Stimulated activated naive CD8-positive, alpha-beta T cell treated with anti-CD3 and anti-CD28 coated beads, Interleukin-15, Interleukin-2, amounts not matched to agents 100 U/mL and 50 U/mL, for 24 hours (primary cell): ENCODE data around the gene OR10H5.
"Not testable (repeated sequence)": the region's sequence is repeated elsewhere in the genome, so short reads cannot be mapped to it uniquely, and the experiment has no call there.

ENCODE experiments used
- ATAC-seq: fragments of 150-1000 bp; cut with Tn5 transposase; one replicate; pipeline ENCODE4 v1.10.0; 2021
- DNase-seq: peaks from one replicate; pipeline ENCODE4 v3.0.0; 2021

Gene OR10H5, protein sequence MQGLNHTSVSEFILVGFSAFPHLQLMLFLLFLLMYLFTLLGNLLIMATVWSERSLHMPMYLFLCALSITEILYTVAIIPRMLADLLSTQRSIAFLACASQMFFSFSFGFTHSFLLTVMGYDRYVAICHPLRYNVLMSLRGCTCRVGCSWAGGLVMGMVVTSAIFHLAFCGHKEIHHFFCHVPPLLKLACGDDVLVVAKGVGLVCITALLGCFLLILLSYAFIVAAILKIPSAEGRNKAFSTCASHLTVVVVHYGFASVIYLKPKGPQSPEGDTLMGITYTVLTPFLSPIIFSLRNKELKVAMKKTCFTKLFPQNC

GRCh38 chr19:15787611-15788155 is at the start of gene OR10H5:
Gene OR10H5, plus strand, starts transcription at chr19:15787661. Its CDS starts 6,388 bp downstream, at chr19:15794049.
- no peak for ATAC-seq
- no peak for DNase-seq

DNA sequence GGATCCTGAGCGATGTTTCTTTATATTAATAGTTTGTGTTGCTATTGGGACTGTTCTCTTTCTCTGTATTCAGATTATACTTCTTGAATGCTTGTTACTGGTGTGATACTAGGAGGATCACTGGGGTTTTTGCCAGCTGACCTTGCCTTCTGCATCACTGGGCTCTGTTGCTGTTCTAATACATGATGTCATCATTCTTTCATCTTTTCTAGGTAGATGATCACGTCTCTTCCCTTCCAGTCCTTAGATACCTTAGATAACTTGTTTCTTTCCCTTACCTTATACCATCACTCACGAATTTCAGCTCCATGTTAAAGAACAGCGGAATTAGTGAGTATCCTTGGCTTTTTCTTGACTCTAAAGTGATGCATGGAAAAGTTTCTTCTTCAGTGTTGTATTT is 49.7 kb upstream of the OR10H5 start, which contains the start of gene OR10H3:
Gene OR10H3, plus strand, starts transcription at position 264 of the 400 bp plus-strand sequence. CDS start 3,408 bp downstream, outside the sequence.
- ATAC-seq (no peak), DNase-seq (no peak)

DNA sequence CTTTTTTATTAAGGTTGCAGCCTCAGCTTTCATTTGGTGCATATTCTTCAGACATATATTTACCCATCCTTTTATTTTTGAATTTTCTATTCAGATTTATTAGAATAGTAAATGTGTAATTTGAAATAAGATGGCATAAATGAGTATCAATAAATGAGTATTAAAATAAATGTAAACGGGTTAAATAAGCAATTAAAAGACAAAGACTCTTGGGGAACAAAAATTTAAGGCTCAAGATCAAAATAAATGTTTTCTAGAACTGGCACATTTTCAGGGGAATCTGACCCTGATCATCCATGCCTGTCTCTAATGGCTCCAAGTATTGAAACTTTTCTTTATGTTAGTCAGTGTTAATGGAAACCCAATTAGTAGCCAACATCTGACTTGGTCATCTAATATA is 46.7 kb upstream of the OR10H5 start:
- ATAC-seq (no peak), DNase-seq (no peak)

DNA sequence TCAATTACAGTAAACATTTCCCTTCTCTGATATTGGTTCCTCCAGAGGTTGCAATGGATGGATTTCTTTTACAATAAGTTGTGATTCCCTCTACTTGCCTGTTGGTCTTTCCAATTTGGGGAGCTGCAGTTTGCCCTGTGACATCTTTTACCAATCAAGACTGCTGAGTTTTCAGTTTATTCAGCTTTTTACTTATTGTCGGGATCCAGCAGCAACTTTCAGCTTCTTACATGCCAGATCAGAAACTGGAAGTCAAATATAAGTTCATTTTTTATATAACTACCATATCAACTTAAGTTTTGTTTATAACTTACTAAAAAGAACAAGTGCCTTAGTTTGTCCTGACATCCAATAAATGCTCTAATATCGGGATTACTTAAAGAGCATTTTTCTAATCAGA is 39.2 kb upstream of the OR10H5 start:
- ATAC-seq (no peak), DNase-seq (no peak)

DNA sequence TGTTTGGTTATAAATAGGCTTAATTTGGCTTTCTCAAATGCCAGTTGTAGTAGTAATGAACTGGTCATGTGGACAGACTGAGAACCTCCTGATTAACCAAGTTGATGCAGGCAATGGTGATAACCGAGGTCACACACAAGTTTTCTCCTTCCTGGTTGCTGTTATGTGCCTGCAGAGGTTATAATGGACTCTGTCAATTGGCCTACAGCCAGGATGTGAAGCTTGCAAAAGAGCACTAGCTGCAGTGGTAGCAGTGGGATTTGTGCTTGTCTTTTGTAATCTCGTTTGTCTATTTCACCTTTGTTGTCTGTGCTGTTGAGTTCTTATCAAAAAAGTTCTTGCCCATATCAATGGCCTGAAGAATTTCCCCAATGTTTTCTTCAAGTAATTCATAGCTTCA is 29.1 kb upstream of the OR10H5 start:
- no peak for DNase-seq
- ATAC-seq, result no peak

DNA sequence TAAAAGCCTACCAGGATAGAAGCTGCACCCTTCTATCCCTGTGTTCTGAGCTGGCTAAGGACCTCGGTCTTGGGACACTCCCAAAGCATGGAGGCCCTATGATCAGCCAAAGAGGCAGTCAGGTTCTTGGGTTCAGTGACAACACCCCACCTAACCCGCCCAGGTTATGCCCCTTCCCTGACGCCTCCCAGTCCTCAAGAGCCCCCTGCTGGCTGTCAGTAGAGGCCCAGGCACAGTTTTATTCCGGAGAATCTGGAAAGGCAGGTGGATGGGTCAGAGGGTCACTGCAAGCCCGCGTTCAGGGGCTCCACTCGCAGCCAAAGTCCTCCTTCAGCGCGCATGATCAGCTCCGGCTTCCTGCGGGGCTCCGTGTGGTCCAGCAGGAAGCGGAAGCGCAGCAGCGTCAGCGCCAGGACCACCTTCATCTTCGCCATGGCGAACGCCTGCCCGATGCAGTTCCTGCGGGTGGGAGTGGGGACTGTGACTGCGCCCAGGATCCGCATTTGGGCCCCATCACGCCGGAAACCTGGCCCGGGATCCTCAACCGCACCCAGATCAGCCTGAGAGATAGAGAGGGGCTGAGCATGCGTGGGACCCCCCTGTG is 27.4 kb upstream of the OR10H5 start:
- DNase-seq, result peak; percentile 12
- ATAC-seq, result no peak

DNA sequence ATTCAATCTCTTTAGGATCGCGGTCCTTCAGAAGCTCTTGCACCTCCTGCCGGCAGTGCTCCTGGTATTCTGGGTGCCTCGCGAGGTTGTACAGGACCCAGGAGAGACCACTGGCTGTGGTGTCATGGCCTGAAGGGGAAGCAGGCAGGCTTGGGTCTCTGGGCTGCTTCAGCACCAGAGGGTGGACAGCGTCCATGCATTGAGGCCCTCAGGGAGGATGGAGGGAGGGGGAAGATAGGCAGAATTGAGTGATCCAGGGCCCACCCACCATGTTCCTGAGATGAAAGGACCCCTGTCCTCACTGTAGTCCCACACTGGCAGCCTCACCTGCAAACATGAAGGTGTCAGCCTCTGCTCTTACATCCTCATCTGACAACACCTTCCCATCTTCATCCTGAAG is 17.9 kb upstream of the OR10H5 start:
- DNase-seq (no peak), ATAC-seq (no peak)

DNA sequence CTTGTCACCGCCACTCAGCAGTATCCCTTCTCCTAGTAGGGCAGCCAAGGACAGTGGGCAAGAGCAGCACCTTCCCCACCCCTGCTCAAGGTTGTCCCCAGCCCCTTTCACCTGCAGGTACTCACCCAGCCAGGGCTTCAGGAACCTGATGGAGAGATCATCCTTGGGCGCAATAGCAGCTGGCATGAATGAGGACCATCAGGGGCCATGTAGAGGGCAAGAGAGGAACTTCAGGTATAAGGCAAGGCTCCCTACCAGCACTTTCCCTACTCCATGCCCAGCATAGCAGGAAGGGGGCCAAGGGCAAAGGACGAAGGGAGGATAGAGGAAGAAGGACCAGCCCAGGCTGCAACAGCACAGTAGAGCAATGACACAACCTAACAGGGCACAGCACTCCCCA is 13.3 kb upstream of the OR10H5 start:
- not testable (repeated sequence) for ATAC-seq, DNase-seq

DNA sequence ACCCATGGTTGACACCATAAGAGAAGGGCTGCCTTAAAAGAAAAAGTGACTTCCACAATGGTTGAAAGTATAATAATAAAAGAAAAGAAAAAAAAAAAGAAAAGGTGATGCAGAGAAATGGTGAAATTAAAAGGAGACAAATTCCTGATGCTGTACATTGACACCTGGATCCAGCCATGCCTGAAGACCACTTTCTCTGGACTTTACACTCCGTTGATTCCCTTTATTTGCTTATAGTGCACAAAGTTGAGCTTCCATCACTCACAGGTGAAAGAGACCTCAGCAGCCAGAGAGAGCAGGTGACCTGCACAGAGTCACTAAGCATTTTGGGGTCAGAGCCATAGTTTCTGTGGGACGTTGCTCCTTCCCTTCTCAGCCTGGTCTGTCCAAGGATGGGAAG is 12.2 kb upstream of the OR10H5 start:
- DNase-seq (no peak), ATAC-seq (no peak)

GRCh38 chr19:15776264-15776663 is 11.2 kb upstream of the OR10H5 start:
- DNase-seq, result no peak

DNA sequence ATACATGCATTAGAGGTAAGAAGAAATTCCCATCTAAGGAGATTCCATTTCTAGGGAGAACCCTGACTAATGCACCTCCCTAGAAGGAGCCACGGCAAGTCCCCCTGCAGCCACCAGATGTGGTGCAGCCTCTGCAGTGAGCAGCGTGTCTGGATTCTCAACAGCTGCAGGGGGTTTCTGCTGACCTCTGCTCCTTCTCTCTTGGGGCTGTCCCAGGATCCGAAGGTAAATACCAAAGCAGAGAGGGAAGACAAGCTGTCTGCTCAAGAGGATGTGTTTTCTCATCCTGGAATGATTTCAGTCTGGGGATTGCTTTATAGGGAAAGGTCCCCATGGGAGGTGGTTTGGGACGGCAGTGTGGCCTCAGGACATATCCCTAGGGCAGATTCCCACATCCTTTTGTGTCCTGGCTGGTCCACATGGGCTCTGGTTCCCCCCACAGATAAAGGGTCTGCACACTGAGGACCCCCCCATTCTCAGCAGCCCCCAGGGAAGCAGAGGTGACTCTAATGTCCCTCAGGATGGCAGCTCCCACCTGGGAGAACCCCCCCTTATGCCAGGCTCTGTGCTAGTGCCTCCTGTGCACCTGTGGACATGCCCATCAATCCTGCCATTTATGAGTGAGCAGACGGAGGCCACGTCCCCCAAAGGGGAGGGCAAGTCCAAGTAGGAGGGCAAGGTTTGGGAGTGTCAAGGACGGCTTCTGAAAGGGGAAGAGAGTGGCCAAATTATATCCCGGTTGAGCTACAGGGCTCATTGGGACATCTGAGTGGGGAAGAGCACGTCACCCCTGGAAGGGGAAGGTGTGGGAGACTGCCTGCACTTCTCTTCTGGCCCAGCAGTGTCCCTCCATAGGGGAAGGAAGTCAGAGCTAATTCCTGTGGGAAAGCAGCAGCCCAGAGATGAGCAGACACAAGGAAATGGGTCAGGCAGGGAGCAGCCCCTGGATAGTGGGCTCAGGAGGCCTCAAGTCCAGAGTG is 10.2 kb upstream of the OR10H5 start:
- ATAC-seq (no peak), DNase-seq (no peak)

More at GRCh38 chr19:15776264-15776663, 11.2 kb upstream of the OR10H5 start:
- ATAC-seq, result no peak

- ATAC-seq (peak; percentile 16), DNase-seq (no peak)
These were observed 7.5 kb upstream of the OR10H5 start for GRCh38 chr19:15779756-15780476.

- ATAC-seq (peak; percentile 36), DNase-seq (no peak)
These were observed 6.6 kb upstream of the OR10H5 start for GRCh38 chr19:15780610-15781418.

DNA sequence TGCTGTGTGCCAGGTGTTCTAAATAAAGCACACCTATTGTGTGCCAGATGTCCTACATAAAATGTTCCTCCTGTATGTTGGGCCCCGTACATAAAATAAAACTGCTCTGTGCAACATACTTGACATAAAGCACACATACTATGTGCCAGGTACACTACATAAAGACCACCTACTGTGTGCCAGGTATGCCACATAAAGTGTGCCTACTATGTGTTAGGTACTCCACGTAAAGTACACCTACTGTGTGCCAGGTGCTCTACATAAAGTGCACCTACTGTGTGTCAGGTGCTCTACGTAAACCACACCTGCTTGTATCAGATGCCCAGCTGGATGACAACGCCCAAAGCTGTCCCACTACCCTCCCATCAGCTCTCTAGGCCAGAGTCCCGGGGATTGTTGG is 5.8 kb upstream of the OR10H5 start:
- ATAC-seq (no peak), DNase-seq (no peak)

GRCh38 chr19:15782211-15782610 is 5.2 kb upstream of the OR10H5 start:
- DNase-seq (no peak), ATAC-seq (no peak)

DNA sequence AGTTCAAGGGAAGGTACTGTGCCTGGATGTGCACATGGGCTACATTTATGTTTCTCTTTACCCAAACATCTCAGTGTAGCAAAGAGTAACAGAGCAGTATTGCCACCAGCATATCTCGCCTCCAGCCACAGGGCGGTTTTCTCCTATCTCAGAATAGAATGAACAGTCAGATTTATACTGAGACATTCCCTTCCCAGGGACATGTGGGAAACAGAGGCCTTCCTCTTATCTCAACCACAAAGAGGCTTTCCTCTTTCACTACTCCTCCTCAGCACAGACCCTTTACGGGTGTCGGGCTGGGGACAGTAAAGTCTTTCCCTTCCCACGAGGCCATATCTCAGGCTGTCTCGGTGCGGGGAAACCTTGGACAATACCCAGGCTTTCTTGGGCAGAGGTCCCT is 4.6 kb upstream of the OR10H5 start:
- not testable (repeated sequence) for ATAC-seq, DNase-seq

DNA sequence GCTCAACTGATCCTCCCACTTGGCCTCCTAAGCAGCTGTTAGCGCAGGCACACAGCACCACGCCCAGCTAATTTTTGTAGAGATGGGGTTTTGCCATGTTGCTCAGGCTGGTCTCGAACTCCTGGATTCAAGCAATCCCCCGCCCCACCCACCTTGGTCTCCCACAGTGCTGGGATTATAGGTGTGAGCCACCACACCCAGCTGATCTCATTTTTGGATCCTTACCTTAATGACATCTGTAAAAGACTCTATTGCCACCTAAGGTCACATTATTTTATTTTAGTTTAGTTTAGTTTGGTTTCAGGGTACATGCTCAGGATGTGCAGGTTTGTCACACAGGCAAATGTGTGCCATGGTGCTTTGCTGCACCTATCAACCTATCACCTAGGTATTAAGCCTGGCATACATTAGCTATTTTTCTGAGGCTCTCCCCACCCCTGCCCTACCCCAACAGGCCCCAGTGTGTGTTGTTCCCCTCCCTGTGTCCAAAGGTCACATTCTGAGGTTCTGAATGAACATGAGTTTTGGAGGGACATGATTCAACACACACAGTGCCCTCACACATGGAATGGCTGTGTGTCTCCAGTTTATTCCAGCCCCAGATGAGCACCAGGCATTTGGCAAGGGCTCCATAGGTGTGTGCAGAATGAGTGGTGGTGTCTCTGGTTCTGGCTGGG is 1.3 kb downstream of the OR10H5 start:
- DNase-seq (no peak), ATAC-seq (no peak)

DNA sequence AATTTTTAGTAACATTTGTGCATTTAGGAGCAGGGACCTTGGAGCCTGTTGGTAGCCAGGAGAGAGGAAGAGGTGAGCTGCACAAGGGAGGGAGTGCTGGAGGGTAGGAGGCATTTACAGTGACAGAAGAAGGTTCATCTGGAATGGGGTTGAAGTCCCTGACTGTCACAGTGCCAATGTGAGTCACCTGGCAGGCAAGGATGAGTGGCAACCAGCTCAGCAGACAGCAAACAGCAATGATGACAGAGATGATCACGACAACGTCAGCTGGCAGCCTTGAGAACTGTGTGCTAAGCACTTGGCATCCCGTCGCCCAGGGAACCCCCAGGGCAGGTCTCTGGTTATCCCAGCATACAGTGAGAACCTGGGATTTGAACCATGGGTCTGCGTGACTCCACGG is 2.6 kb downstream of the OR10H5 start:
- DNase-seq (no peak), ATAC-seq (no peak)

DNA sequence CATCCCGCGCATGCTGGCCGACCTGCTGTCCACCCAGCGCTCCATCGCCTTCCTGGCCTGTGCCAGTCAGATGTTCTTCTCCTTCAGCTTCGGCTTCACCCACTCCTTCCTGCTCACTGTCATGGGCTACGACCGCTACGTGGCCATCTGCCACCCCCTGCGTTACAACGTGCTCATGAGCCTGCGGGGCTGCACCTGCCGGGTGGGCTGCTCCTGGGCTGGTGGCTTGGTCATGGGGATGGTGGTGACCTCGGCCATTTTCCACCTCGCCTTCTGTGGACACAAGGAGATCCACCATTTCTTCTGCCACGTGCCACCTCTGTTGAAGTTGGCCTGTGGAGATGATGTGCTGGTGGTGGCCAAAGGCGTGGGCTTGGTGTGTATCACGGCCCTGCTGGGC is 6.8 kb downstream of the OR10H5 start:
- ATAC-seq, DNase-seq: not testable (repeated sequence)

- no peak for ATAC-seq
These were observed 22.9 kb downstream of the OR10H5 start for GRCh38 chr19:15810335-15810734.

More at GRCh38 chr19:15810335-15810734, 22.9 kb downstream of the OR10H5 start:
- DNase-seq, result no peak
